Endodermal cell (in vitro differentiated cells): ENCODE results near the gene PIP4K2C. TPM values are rescaled to one million over a fixed set of nuclear protein-coding genes. Genes with fewer than 3 reads are reported as not detected.
A peak's percentile ranks its signal among the peaks of the same experiment; 100 is the strongest.

Source experiments
- DNase-seq: peaks from one replicate; pipeline ENCODE4 v3.0.0-alpha.2; 2017
- H3K27ac ChIP-seq: 2 replicates; pipeline ENCODE4 v1.5.1; 2013; ENCODE audit warnings: mild to moderate bottlenecking, low read depth, low read length, moderate library complexity
- H3K27me3 ChIP-seq: 2 replicates; pipeline ENCODE4 v1.6.1; 2013; ENCODE audit warnings: mild to moderate bottlenecking, low read length, moderate library complexity; ENCODE audit not compliant: insufficient read depth, control insufficient read depth, poor library complexity, severe bottlenecking
- H3K36me3 ChIP-seq: 2 replicates; pipeline ENCODE4 v1.7.0; 2013; ENCODE audit warnings: mild to moderate bottlenecking, low read length, moderate library complexity; ENCODE audit not compliant: control insufficient read depth, insufficient read depth
- H3K4me1 ChIP-seq: one replicate; pipeline ENCODE4 v1.7.0; 2013; ENCODE audit warnings: low read length; ENCODE audit not compliant: control insufficient read depth, insufficient read depth
- H3K4me3 ChIP-seq: 2 replicates; pipeline ENCODE4 v1.5.1; 2013; ENCODE audit warnings: mild to moderate bottlenecking, low read length, moderate library complexity
- H3K9ac ChIP-seq: 2 replicates; pipeline ENCODE4 v1.6.1; 2013; ENCODE audit warnings: mild to moderate bottlenecking, low read length, moderate library complexity; ENCODE audit not compliant: poor library complexity, severe bottlenecking; ENCODE audit errors: extremely low read depth
- H3K9me3 ChIP-seq: 2 replicates; pipeline ENCODE4 v1.6.1; 2013; ENCODE audit warnings: mild to moderate bottlenecking, low read length, moderate library complexity; ENCODE audit not compliant: control insufficient read depth
- H3K27ac Mint-ChIP-seq: 2 replicates; pipeline ENCODE4 v1.8.0; 2020; ENCODE audit warnings: mixed read lengths
- H3K27me3 Mint-ChIP-seq: 2 replicates; pipeline ENCODE4 v1.8.0; 2021; ENCODE audit warnings: mild to moderate bottlenecking, mixed read lengths; ENCODE audit not compliant: insufficient read depth
- H3K36me3 Mint-ChIP-seq: 2 replicates; pipeline ENCODE4 v1.8.0; 2020; ENCODE audit warnings: low read depth, mixed read lengths
- H3K4me1 Mint-ChIP-seq: 2 replicates; pipeline ENCODE4 v1.8.0; 2020; ENCODE audit warnings: mixed read lengths
- H3K4me3 Mint-ChIP-seq: 2 replicates; pipeline ENCODE4 v1.8.0; 2020; ENCODE audit warnings: mild to moderate bottlenecking, moderate library complexity, mixed read lengths
- H3K9me3 Mint-ChIP-seq: 2 replicates; pipeline ENCODE4 v1.8.0; 2020; ENCODE audit warnings: mild to moderate bottlenecking, mixed read lengths
- WGBS, 2 experiments: methylation state at CpG; one replicate each; pipeline versions ENCODE4 v1.1.5 to v1.1.7; 2013; ENCODE audit warnings: missing lambda C conversion rate in 2 of 2, mixed read lengths in 1 of 2; ENCODE audit not compliant: insufficient coverage in 1 of 2, insufficient read length in 1 of 2; 5-methylcytosine and 5-hydroxymethylcytosine counted together
- total RNA-seq, 2 donors: library from RNA; stranded (reverse); fragmentation: NEBNext Ultra II Directional in 1 of 2; extraction: Animal tissue kit (Norgen Biotek cat#: 25700) in 1 of 2; gene quantifications; 2 replicates in 1 of 2; 3 replicates in 1 of 2; pipeline ENCODE4 v1.2.1, GENCODE V29; 2021
- TF ChIP-seq, protein P1 (sequence below): fragments of 200-600 bp; sonication (generic); conservative IDR thresholded peaks from 2 replicates; pipeline ENCODE4 v1.5.0; 2021; ENCODE audit warnings: antibody characterized with exemption, mild to moderate bottlenecking

The PIP4K2C gene
- total RNA-seq, 2 donors from 2014 or later, result 40.9 to 45.5 TPM

DNA sequence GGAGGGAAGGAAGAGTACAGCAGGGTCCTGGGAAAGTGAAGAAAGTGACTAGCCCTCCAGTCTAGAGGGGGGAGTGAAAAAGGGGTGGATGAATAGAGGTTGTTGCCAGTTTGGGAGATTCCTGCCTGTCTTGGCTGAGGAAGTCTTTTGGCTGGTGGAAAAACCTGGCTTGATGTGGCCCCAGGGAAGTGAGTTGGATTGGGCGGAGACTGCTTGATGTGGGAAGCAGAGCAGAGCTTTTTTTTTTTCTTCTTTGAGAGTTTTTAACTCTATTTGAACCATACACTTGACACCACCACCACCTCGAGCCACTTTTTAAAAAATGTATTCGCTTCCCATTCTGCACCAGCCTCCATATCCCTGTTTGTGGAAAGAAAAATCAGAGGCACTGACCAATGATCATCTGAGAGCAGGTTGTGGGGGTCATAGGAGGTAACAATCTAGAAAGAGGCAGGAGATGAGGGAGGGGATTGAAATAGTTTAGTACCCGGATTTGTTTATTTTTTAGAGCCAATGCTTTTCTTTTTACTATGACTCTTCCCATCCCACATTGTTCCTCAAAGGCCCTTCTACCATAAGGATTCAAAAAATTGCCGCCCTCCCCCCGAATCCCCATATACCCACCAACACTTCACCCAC lies 12.9 kb downstream of the PIP4K2C start:
- no peaks in the 10 kb centered on the region for H3K9me3 Mint-ChIP-seq
- peak; percentile 83 for DNase-seq
- peak overlapping the region; percentile 83 for H3K4me3 Mint-ChIP-seq
- peaks cover 51% of the 10 kb centered on the region for H3K36me3 Mint-ChIP-seq
- peak overlapping the region; percentile 95 for H3K27ac Mint-ChIP-seq
- H3K27me3 Mint-ChIP-seq, result no peaks in the 10 kb centered on the region
- TF ChIP-seq, protein P1, sequence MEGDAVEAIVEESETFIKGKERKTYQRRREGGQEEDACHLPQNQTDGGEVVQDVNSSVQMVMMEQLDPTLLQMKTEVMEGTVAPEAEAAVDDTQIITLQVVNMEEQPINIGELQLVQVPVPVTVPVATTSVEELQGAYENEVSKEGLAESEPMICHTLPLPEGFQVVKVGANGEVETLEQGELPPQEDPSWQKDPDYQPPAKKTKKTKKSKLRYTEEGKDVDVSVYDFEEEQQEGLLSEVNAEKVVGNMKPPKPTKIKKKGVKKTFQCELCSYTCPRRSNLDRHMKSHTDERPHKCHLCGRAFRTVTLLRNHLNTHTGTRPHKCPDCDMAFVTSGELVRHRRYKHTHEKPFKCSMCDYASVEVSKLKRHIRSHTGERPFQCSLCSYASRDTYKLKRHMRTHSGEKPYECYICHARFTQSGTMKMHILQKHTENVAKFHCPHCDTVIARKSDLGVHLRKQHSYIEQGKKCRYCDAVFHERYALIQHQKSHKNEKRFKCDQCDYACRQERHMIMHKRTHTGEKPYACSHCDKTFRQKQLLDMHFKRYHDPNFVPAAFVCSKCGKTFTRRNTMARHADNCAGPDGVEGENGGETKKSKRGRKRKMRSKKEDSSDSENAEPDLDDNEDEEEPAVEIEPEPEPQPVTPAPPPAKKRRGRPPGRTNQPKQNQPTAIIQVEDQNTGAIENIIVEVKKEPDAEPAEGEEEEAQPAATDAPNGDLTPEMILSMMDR, result no peak
- WGBS, 2 experiments, result 36% methylated on average over 4 of the region's 6 CpGs; no CpG with 5 or more reads in 1 of the 2 experiments
- peaks cover 18% of the 10 kb centered on the region for H3K4me1 Mint-ChIP-seq
- peak overlapping the region; percentile 82 for H3K4me3 ChIP-seq
- H3K9me3 ChIP-seq, result no peaks in the 10 kb centered on the region
- peak overlapping the region; percentile 60 for H3K9ac ChIP-seq
- no peak overlapping the region for H3K27ac ChIP-seq
- peaks cover 7% of the 10 kb centered on the region for H3K4me1 ChIP-seq
- peaks cover 45% of the 10 kb centered on the region for H3K36me3 ChIP-seq
- H3K27me3 ChIP-seq, result no peaks in the 10 kb centered on the region

DNA sequence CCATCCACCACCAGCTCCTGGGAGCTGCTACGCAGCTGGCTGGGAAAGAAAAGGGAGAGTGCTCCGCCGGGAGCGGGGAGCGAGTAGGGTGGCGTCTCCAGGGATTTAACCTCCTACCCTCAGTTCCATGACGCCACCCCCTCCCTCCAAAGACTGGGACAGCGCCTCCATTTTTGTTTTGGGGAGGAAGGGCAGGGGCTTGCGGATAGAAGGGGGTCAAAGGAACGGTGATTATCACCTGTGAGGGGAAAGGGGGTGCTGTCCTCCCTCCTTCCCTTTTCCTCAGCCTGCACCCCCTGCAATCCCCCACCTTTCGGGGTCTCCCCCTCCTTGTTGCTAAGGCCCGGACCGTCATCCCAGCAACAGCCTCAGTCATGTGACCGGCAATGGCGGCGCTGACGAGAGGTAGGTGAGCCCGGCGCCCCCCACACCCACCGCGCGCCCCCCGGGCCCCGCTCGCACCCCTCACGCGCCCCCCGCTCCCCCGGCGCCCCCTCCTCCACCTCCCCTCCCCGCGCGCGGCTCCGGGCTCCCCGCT lies 13.5 kb downstream of the PIP4K2C start, which contains the start of gene DTX3:
TSS of gene DTX3 (plus strand) at position 371 of the 538 bp plus-strand sequence. CDS start 1,694 bp downstream, outside the sequence.
- H3K9ac ChIP-seq, result peak within 1 kb of the TSS; percentile 60
- DNase-seq, result peak; percentile 87

DNA sequence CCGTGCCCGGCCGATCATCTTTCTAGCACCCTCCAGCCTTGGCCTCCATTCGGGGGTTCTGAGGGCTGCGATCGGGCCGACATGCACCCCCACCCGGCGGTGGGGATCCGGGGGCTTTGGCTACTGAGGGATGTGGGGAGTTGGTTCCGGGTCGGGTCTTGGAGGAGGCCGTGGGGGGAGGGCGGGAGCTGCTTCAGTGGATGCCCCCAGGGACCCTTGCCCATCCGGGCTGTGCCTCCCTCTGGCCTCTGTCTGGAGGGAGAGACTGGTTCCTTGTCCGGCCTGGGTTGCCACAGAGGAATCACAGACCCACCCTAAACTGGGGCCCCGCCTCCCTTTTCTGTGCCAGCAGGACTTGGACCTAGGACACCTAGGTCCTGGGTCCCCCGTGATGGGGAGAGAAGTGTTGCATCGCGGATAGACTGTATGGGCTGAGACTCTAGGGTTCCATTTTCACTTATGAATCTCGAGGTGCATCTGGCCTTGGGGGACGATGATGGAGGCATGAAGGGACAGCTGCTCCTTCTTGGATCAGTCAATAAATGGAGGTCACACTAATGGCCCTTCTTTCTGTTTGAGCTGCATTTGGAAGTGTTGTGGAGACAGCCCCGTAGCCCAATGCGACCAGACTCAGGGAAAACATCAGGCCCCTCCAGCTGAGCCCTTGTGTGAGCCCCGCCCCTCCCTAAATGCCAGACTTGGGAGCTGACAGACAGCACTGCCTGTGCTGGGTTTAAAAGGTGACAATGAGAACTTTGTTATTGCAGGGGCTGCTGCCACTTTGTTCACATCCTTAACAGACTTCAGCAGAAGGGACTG lies 14.2 kb downstream of the PIP4K2C start:
- Mint-ChIP-seq H3K9me3 (no peaks in the 10 kb centered on the region), H3K4me3 (peak overlapping the region; percentile 83), H3K27me3 (peaks cover 8% of the 10 kb centered on the region), H3K27ac (peak overlapping the region; percentile 77), H3K4me1 (peaks cover 24% of the 10 kb centered on the region), H3K36me3 (peaks cover 39% of the 10 kb centered on the region)
- Histone ChIP-seq H3K9me3 (no peaks in the 10 kb centered on the region), H3K9ac (peak overlapping the region; percentile 35), H3K4me1 (peaks cover 7% of the 10 kb centered on the region), H3K36me3 (peaks cover 32% of the 10 kb centered on the region), H3K27ac (peak overlapping the region; percentile 68), H3K27me3 (peaks cover 6% of the 10 kb centered on the region), H3K4me3 (peak overlapping the region; percentile 85)
- peak; percentile 85 for DNase-seq
- 5 to 24% methylated on average over 4 to 24 of the region's 25 CpGs for WGBS, 2 experiments
- TF ChIP-seq, protein P1, result no peak

More for the DNA sequence above, 13.5 kb downstream of the PIP4K2C start, which contains the start of gene DTX3:
- H3K9me3 Mint-ChIP-seq, result no peaks in the 10 kb centered on the region
- no peaks in the 10 kb centered on the region for H3K9me3 ChIP-seq
- WGBS, 2 experiments, result 3% methylated on average over 19 of the region's 36 CpGs; no CpG with 5 or more reads in 1 of the 2 experiments
- peaks cover 5% of the 10 kb centered on the region for H3K27me3 Mint-ChIP-seq
- H3K36me3 Mint-ChIP-seq, result peaks cover 46% of the 10 kb centered on the region
- peaks cover 7% of the 10 kb centered on the region for H3K4me1 ChIP-seq
- TF ChIP-seq, protein P1, result no peak
- H3K36me3 ChIP-seq, result peaks cover 39% of the 10 kb centered on the region
- H3K4me3 ChIP-seq, result peak within 1 kb of the TSS; percentile 85
- peaks cover 3% of the 10 kb centered on the region for H3K27me3 ChIP-seq
- peak within 1 kb of the TSS; percentile 68 for H3K27ac ChIP-seq
- H3K27ac Mint-ChIP-seq, result peak within 1 kb of the TSS; percentile 95
- H3K4me3 Mint-ChIP-seq, result peak within 1 kb of the TSS; percentile 83
- peaks cover 23% of the 10 kb centered on the region for H3K4me1 Mint-ChIP-seq
